Tibial nerve (tissue), 4 donors: ENCODE data around the gene USP36. TPM values are rescaled to one million over a fixed set of nuclear protein-coding genes. Genes with fewer than 3 reads are reported as not detected.

Experiments
- DNase-seq, 2 donors: peaks; one replicate each; pipeline ENCODE4 v3.0.0-alpha.2; 2019; ENCODE audit warnings: low spot score in 2 of 2
- H3K27ac ChIP-seq, 4 donors: fragments of 200-600 bp; sonication (generic) in 3 of 4; one replicate each; pipeline ENCODE4 v1.5.1; 2017 to 2019; ENCODE audit warnings: mild to moderate bottlenecking in 1 of 4
- H3K27me3 ChIP-seq, 2 donors: fragments of 200-600 bp; sonication (generic) in 1 of 2; one replicate each; pipeline versions ENCODE4 v1.5.1 to v1.6.0; 2017 to 2019
- H3K36me3 ChIP-seq, 3 donors: fragments of 200-600 bp; sonication (generic); one replicate each; pipeline ENCODE4 v1.5.1; 2018 to 2019
- H3K4me1 ChIP-seq, 4 donors: fragments of 200-600 bp; sonication (generic) in 3 of 4; one replicate each; pipeline ENCODE4 v1.5.1; 2017 to 2019
- H3K4me3 ChIP-seq, 4 donors: fragments of 200-600 bp; sonication (generic) in 3 of 4; one replicate each; pipeline ENCODE4 v1.5.1; 2017 to 2019; ENCODE audit warnings: mild to moderate bottlenecking in 1 of 4, moderate library complexity in 1 of 4
- H3K9me3 ChIP-seq, 4 donors: fragments of 200-600 bp; sonication (generic) in 3 of 4; one replicate each; pipeline ENCODE4 v1.5.1; 2017 to 2019
- EP300 ChIP-seq, 2 donors: sonication (generic); formaldehyde crosslinking; IDR thresholded peaks; one replicate each; pipeline ENCODE4 v1.6.1; 2017; ENCODE audit warnings: antibody characterized with exemption in 2 of 2, mild to moderate bottlenecking in 1 of 2
- POLR2A ChIP-seq, 2 donors: fragments of 450-650 bp; IDR thresholded peaks; one replicate each; pipeline ENCODE4 v1.6.1; 2017; ENCODE audit warnings: antibody characterized with exemption in 2 of 2, mild to moderate bottlenecking in 2 of 2, moderate library complexity in 2 of 2
- WGBS, 2 donors: methylation state at CpG; one replicate each; pipeline ENCODE4 v1.1.5; 2018; 5-methylcytosine and 5-hydroxymethylcytosine counted together
- total RNA-seq, 4 donors: library from RNA; depleted of rRNA; stranded (reverse); fragments of >200 nt; gene quantifications; one replicate each; pipeline ENCODE4 v1.1.0, GENCODE V29; 2016
- TF ChIP-seq, protein P1 (sequence below), 5 experiments: fragments of 200-600 bp in 3 of 5; fragments of 450-650 bp in 2 of 5; sonication (generic) in 3 of 5; IDR thresholded peaks; one replicate each; pipeline ENCODE4 v1.5.1; 2016 to 2019; ENCODE audit warnings: antibody characterized with exemption in 5 of 5, mild to moderate bottlenecking in 3 of 5, moderate library complexity in 2 of 5

The USP36 gene
- total RNA-seq, 4 donors from 2014 or later = 50.9 to 64.9 (median 59.9) TPM

DNA sequence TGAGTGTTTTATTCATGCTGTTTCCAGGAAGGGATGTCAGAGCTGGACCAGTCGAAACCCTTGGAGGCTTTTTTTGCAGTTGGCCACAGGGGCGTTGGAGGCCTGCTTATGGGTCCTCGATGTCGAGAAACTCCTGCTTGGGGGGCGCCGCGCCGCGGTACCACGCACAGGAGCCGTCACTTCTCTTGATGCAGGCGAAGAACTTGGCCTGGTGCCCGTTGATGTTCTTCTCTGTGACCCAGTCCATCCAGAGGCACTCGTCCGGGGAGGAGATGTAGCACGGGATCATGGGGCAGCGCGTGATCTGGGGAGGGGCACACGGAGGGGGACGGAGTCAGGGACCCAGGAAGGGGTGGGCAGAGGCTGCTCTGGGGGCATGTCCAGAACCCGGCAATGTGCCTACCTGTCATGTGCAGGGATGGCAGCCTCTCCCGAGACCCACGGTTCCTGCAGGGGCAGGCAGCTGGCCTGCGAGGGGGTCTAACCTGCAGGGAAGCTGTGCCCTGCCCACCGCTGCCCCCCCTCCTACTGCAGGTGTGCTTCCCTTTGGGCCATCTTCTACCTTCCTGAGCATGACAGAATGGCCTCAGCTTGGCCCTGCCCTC, 15.0 kb upstream of the USP36 start:
- Histone ChIP-seq H3K27me3 (no peaks in the 10 kb centered on the region), H3K27ac (peak overlapping the region in 2 of 4 donors; percentile 24 to 80), H3K9me3 (no peaks in the 10 kb centered on the region), H3K36me3 (peaks cover 0 to 76% (median 0%) of the 10 kb centered on the region in 3 donors), H3K4me3 (no peak overlapping the region), H3K4me1 (peaks cover 0 to 7% (median 0%) of the 10 kb centered on the region in 4 donors)
- 84 to 88% methylated on average over 25 of the region's 25 CpGs for WGBS, 2 donors
- no peak for TF ChIP-seq EP300 (IDR thresholded peaks at IDR 0.05)
- TF ChIP-seq POLR2A (IDR thresholded peaks at IDR 0.05) = no peak
- TF ChIP-seq, protein P1, sequence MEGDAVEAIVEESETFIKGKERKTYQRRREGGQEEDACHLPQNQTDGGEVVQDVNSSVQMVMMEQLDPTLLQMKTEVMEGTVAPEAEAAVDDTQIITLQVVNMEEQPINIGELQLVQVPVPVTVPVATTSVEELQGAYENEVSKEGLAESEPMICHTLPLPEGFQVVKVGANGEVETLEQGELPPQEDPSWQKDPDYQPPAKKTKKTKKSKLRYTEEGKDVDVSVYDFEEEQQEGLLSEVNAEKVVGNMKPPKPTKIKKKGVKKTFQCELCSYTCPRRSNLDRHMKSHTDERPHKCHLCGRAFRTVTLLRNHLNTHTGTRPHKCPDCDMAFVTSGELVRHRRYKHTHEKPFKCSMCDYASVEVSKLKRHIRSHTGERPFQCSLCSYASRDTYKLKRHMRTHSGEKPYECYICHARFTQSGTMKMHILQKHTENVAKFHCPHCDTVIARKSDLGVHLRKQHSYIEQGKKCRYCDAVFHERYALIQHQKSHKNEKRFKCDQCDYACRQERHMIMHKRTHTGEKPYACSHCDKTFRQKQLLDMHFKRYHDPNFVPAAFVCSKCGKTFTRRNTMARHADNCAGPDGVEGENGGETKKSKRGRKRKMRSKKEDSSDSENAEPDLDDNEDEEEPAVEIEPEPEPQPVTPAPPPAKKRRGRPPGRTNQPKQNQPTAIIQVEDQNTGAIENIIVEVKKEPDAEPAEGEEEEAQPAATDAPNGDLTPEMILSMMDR (IDR thresholded peaks at IDR 0.05) = no peak
- DNase-seq = no peak

DNA sequence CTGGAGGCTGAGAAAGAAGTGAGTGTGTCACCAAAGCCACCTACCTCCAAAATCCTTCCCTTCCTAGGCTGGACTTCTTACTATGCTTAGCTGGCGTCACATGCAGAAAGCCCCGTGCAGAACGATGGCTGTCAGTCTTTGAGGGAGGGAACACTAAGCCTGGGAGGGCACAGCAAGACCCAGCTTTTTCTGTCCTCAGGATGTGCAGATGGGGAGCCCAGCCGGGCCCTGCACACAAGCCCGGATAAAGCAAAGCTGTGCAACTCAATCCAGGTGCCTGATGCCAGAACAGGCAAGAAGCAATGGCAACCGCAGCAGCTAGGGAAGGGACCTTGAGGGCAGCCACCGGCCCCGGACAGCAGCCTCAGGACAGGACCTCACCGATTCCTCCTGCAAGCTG, 13.9 kb upstream of the USP36 start:
- Histone ChIP-seq H3K27me3 (no peaks in the 10 kb centered on the region), H3K4me3 (no peak overlapping the region), H3K27ac (peak overlapping the region in 1 of 4 donors; percentile 80), H3K36me3 (peaks cover 0 to 66% (median 0%) of the 10 kb centered on the region in 3 donors), H3K4me1 (peaks cover 0 to 7% (median 0%) of the 10 kb centered on the region in 4 donors), H3K9me3 (no peaks in the 10 kb centered on the region)
- DNase-seq = no peak
- WGBS, 2 donors = 66 to 74% methylated on average over 7 to 9 of the region's 9 CpGs
- TF ChIP-seq POLR2A (IDR thresholded peaks at IDR 0.05) = no peak
- no peak for TF ChIP-seq EP300 (IDR thresholded peaks at IDR 0.05)

DNA sequence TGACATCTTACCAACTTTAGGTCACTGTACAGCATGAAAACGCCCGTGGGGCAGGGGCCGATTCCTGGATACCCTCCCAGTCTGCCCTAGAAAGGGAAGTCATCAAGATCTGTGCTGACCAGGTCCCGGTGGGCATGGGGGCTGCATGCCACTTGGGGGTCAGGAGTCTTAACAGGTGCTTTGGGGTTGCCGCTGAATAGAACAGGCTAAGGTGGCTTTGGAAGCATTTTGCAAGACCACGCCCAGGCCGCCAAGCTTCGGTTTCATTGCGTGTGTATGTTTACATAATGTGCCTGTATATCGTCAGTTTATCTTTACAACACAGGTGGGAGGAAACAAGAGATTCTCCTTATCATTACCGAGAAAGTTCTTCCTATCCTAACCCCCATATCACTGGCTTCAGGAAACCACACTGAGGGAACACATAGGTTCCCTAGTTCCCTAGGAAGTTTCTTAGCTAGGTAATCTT, 13.3 kb upstream of the USP36 start:
- peaks cover 0 to 60% (median 0%) of the 10 kb centered on the region in 3 donors for H3K36me3 ChIP-seq
- no peaks in the 10 kb centered on the region for H3K9me3 ChIP-seq
- H3K4me3 ChIP-seq = no peak overlapping the region
- no peak for DNase-seq
- H3K4me1 ChIP-seq = peaks cover 0 to 7% (median 0%) of the 10 kb centered on the region in 4 donors
- H3K27ac ChIP-seq = peak overlapping the region in 1 of 4 donors; percentile 80
- H3K27me3 ChIP-seq = no peaks in the 10 kb centered on the region
- TF ChIP-seq POLR2A (IDR thresholded peaks at IDR 0.05) (no peak), EP300 (IDR thresholded peaks at IDR 0.05) (no peak)
- TF ChIP-seq, protein P1 (IDR thresholded peaks at IDR 0.05) = no peak
- 77% methylated on average over 11 of the region's 11 CpGs for whole genome bisulfite sequencing, 2 donors

DNA sequence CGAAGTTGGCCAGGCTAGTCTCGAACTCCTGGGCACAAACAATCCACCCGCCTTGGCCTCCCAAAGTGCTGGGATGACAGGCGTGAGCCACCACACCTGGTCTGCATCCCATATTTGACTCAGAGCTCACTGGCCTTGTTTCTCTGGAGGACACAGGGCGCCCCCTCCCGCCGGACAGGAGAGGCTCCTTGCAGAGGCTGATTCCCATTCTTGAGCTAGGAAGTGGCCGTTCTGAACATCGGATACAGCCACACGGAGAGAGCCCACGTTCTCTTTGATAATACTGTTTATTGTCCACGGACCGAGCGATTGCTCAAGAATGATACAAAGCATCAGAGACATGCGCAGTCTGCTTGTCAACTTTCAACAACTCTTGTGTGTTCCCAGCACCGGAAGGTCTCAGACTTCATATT, 12.1 kb upstream of the USP36 start:
- peak in 1 of 2 donors; percentile 68 for TF ChIP-seq EP300 (IDR thresholded peaks at IDR 0.05)
- TF ChIP-seq POLR2A (IDR thresholded peaks at IDR 0.05) = no peak
- TF ChIP-seq, protein P1 (IDR thresholded peaks at IDR 0.05) = peak in 1 of 5 experiments; percentile 5
- 61 to 66% methylated on average over 16 of the region's 16 CpGs for WGBS, 2 donors
- Histone ChIP-seq H3K9me3 (no peaks in the 10 kb centered on the region), H3K27me3 (no peaks in the 10 kb centered on the region), H3K36me3 (peaks cover 0 to 54% (median 0%) of the 10 kb centered on the region in 3 donors), H3K27ac (peak overlapping the region in 3 of 4 donors; percentile 17 to 83 (median 80)), H3K4me3 (no peak overlapping the region), H3K4me1 (peaks cover 0 to 7% (median 0%) of the 10 kb centered on the region in 4 donors)
- DNase-seq = no peak

DNA sequence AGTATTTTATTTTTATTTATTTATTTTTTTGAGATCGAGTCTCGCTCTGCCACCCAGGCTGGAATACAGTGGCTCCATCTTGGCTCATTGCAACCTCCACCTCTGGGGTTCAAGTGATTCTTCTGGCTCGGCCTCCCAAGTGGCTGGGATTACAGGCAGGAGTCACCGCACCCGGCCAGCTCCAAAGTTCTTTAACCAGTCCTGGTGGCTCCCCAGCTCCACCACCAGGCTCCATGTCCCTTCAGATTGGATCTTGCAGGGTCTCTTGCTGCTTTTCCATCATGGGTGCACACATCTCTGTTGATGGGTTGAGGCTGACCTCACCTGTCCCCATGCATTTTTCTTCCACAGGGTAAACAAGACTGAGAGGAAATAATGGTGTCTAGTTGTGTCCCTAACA, 8.4 kb upstream of the USP36 start:
- no peaks in the 10 kb centered on the region for H3K9me3 ChIP-seq
- 87 to 93% methylated on average over 5 of the region's 5 CpGs for WGBS, 2 donors
- no peak overlapping the region for H3K27ac ChIP-seq
- H3K27me3 ChIP-seq = no peaks in the 10 kb centered on the region
- no peak for TF ChIP-seq POLR2A (IDR thresholded peaks at IDR 0.05)
- TF ChIP-seq, protein P1 (IDR thresholded peaks at IDR 0.05) = no peak
- no peak for TF ChIP-seq EP300 (IDR thresholded peaks at IDR 0.05)
- DNase-seq = no peak
- H3K4me3 ChIP-seq = no peak overlapping the region
- H3K36me3 ChIP-seq = peaks cover 0 to 18% (median 0%) of the 10 kb centered on the region in 3 donors
- peaks cover 0 to 8% (median 0%) of the 10 kb centered on the region in 4 donors for H3K4me1 ChIP-seq
